ENCODE measurements around the gene C14orf132. TPM values are rescaled to one million over a fixed set of nuclear protein-coding genes. Genes with fewer than 3 reads are reported as not detected.
A peak's percentile ranks its signal among the peaks of the same experiment; 100 is the strongest.

The C14orf132 gene
- polyA plus RNA-seq, 3 donors, result 28.4 to 32.2 (median 30.7) TPM

GRCh38 chr14:96035456-96035855, 3.7 kb upstream of the C14orf132 start:
- no peak for DNase-seq

GRCh38 chr14:96037891-96038557, 1.1 kb upstream of the C14orf132 start:
- no peak for DNase-seq

GRCh38 chr14:96038558-96038919, 623 bp upstream of the C14orf132 start:
- no peak for DNase-seq

- DNase-seq, result peak; percentile 43
Observed at GRCh38 chr14:96039633-96040311, 610 bp downstream of the C14orf132 start.

- DNase-seq, result peak; percentile 12
Observed at GRCh38 chr14:96040828-96041371, 1.7 kb downstream of the C14orf132 start.

GRCh38 chr14:96042248-96042930, 3.2 kb downstream of the C14orf132 start:
- DNase-seq, result no peak

- DNase-seq, result no peak
Observed at GRCh38 chr14:96046630-96047029, 7.5 kb downstream of the C14orf132 start.

- no peak for DNase-seq
Observed at GRCh38 chr14:96047101-96047500, 7.9 kb downstream of the C14orf132 start.

GRCh38 chr14:96049932-96050331, 10.8 kb downstream of the C14orf132 start:
- no peak for DNase-seq

GRCh38 chr14:96050482-96050881, 11.3 kb downstream of the C14orf132 start:
- DNase-seq, result no peak

- no peak for DNase-seq
Observed at GRCh38 chr14:96051231-96051630, 12.1 kb downstream of the C14orf132 start.

- no peak for DNase-seq
Observed at GRCh38 chr14:96051642-96052540, 12.7 kb downstream of the C14orf132 start.

GRCh38 chr14:96052541-96053247, 13.5 kb downstream of the C14orf132 start:
- DNase-seq, result no peak

GRCh38 chr14:96053248-96053599, 14.1 kb downstream of the C14orf132 start:
- no peak for DNase-seq

GRCh38 chr14:96053600-96054381, 14.6 kb downstream of the C14orf132 start:
- no peak for DNase-seq

GRCh38 chr14:96054661-96055060, 15.5 kb downstream of the C14orf132 start:
- no peak for DNase-seq

- no peak for DNase-seq
Observed at GRCh38 chr14:96055065-96055752, 16.0 kb downstream of the C14orf132 start.

GRCh38 chr14:96055753-96056508, 16.8 kb downstream of the C14orf132 start:
- no peak for DNase-seq

Data from renal pelvis (tissue), 4 donors.